Smooth muscle cell (in vitro differentiated cells): ENCODE measurements around the gene CBARP. TPM values are rescaled to one million over a fixed set of nuclear protein-coding genes. Genes with fewer than 3 reads are reported as not detected.

Source experiments
- DNase-seq: peaks from one replicate; lab custom pipeline; 2025; ENCODE audit not compliant: unreplicated experiment; lab: John Stamatoyannopoulos, UW
- H2AFZ ChIP-seq: fragments of 200-600 bp; sonication (generic); 2 replicates; pipeline ENCODE4 v1.6.0; 2016; ENCODE audit warnings: antibody characterized with exemption, low read depth, mild to moderate bottlenecking
- H3F3A ChIP-seq: fragments of 200-600 bp; sonication (generic); 2 replicates; pipeline ENCODE4 v1.6.0; 2017; ENCODE audit warnings: antibody characterized with exemption, low read depth
- H3K27ac ChIP-seq: fragments of 200-600 bp; sonication (generic); 2 replicates; pipeline ENCODE4 v1.5.1; 2016; ENCODE audit warnings: low read depth, mild to moderate bottlenecking
- H3K27me3 ChIP-seq: fragments of 200-600 bp; sonication (generic); 2 replicates; pipeline ENCODE4 v1.6.1; 2016; ENCODE audit warnings: low read depth, mild to moderate bottlenecking
- H3K36me3 ChIP-seq: fragments of 200-600 bp; sonication (generic); 2 replicates; pipeline ENCODE4 v1.5.1; 2016; ENCODE audit warnings: low read depth
- H3K4me1 ChIP-seq: fragments of 200-600 bp; sonication (generic); 2 replicates; pipeline ENCODE4 v1.5.1; 2016; ENCODE audit warnings: low read depth
- H3K4me2 ChIP-seq: fragments of 200-600 bp; sonication (generic); 2 replicates; pipeline ENCODE4 v1.6.0; 2016; ENCODE audit warnings: mild to moderate bottlenecking
- H3K4me3 ChIP-seq: fragments of 200-600 bp; sonication (generic); 2 replicates; pipeline ENCODE4 v1.5.1; 2016; ENCODE audit warnings: mild to moderate bottlenecking
- H3K79me2 ChIP-seq: fragments of 200-600 bp; sonication (generic); 2 replicates; pipeline ENCODE4 v1.6.0; 2016; ENCODE audit warnings: low read depth, mild to moderate bottlenecking
- H3K9ac ChIP-seq: fragments of 200-600 bp; sonication (generic); 2 replicates; pipeline ENCODE4 v1.6.0; 2016; ENCODE audit warnings: low read depth
- H3K9me3 ChIP-seq: fragments of 200-600 bp; sonication (generic); replicated peaks from 2 replicates; pipeline ENCODE4 v1.5.1; 2016; ENCODE audit warnings: low read depth
- H4K20me1 ChIP-seq: fragments of 200-600 bp; sonication (generic); 2 replicates; pipeline ENCODE4 v1.6.0; 2016; ENCODE audit warnings: low read depth
- CTCF ChIP-seq: fragments of 200-600 bp; sonication (generic); IDR thresholded peaks from 2 replicates; pipeline ENCODE4 v1.5.1; 2017; ENCODE audit warnings: borderline replicate concordance, mild to moderate bottlenecking, antibody characterized with exemption; ENCODE audit not compliant: insufficient read depth, poor library complexity, severe bottlenecking
- WGBS: methylation state at CpG from one replicate; pipeline ENCODE4 v1.1.7; 2016; ENCODE audit warnings: low lambda C conversion rate; 5-methylcytosine and 5-hydroxymethylcytosine counted together
- polyA plus RNA-seq: library from polyadenylated mRNA; unstranded; fragments of >200 nt; fragmentation: Nextera tagmentation; extraction: Ambion mirVana; gene quantifications from 2 replicates; pipeline ENCODE4 v1.2.1, GENCODE V29; 2016
- total RNA-seq: library from RNA; depleted of rRNA; stranded (reverse); fragments of >200 nt; gene quantifications from 2 replicates; pipeline ENCODE4 v1.2.3, GENCODE V29; 2014

CBARP gene
- total and polyA plus RNA-seq, 2 experiments from 2014 or later: 2.7 to 10.5 TPM

DNA sequence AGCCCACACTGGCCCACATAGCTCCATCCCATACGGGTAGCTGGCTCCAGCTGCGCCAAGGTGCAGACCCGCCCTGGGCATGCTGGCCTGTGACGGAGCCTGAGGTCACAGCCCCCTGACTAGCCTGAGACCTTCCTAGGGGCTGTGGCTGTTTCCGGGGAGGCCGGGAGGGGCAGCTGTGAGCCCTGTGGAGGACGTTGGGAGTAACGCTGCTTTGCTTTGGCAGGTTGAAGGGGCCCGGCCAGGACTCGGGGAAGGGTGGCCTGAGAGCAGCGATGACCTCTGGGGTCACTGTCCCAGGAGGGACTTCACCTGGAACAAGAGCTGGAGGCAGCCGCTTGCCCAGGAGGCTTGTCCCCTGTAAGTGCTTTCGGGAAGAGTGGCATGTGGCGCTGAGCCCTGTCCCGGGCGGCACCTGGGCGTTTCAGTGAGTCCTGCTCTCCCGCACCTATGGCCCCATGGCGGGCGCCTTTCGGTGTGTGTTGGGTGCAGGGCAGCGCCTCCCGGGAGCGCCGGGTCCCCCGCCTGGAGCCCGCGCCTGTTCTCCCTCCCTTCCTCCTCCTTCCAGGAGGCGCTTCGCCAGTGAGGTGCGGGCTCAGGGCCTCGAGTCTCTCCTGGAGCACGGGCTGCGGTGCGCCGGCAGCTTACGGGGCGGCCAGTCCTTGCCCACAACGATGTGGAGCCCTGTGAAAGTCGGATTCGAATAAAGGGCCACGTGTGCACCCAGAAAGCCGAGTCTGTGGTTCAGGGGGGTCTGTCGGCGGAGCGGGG lies 36.5 kb upstream of the CBARP start:
- no peak for DNase-seq
- TF ChIP-seq CTCF: no peak
- Histone ChIP-seq H3F3A (peaks cover 49% of the 10 kb centered on the region), H3K27ac (peak overlapping the region; percentile 96), H3K9me3 (no peaks in the 10 kb centered on the region), H3K4me2 (peak overlapping the region; percentile 86), H3K79me2 (peaks cover 67% of the 10 kb centered on the region), H2AFZ (no peak overlapping the region), H3K9ac (peak overlapping the region; percentile 86), H4K20me1 (peaks cover 48% of the 10 kb centered on the region), H3K27me3 (no peaks in the 10 kb centered on the region), H3K4me1 (peaks cover 37% of the 10 kb centered on the region), H3K4me3 (peak overlapping the region; percentile 69), H3K36me3 (peaks cover 8% of the 10 kb centered on the region)
- 86% methylated on average over 45 of the region's 46 CpGs for WGBS

DNA sequence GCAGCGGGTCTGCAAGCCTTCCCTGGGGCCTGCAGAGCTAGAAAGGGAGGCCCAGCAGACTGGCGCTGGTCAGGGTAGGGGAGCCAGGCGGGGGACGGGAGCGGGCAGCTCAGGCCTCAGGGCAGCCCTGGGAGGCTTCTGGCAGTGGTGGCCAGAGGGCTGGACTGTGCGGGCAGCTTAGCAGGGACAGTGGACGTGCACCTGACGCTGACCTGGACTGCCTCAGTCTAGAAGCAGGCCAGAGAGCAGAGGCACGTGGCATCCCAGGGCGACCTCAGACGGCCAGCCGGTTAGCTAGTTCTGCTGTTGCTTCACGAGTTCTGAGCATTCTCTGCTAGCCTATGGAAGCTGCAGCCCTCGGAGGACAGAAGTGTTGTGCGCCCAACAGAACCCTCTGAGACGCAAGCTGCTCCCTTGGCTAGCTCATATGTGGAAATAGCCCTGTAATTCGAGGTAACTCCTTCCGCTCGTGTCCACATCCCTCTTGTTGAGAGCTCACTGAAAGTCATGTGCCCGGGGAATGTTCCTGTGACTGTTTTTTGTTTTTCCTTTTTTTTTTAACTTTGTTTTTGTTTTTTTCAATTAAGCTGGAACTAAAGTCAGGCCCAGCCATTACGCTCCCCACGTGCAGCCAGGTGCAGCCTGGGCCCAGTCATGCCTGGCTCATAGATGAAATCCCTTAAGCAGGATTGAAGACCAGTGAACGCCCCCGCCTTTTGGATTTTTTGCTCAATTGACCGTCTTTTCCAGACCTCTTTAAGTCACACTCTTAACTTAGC lies 35.6 kb upstream of the CBARP start:
- no peak for TF ChIP-seq CTCF
- H3K27me3 ChIP-seq: no peaks in the 10 kb centered on the region
- no peak overlapping the region for H3K4me2 ChIP-seq
- H3K4me1 ChIP-seq: peaks cover 41% of the 10 kb centered on the region
- H3K9me3 ChIP-seq: no peaks in the 10 kb centered on the region
- peaks cover 48% of the 10 kb centered on the region for H4K20me1 ChIP-seq
- H3K4me3 ChIP-seq: no peak overlapping the region
- peaks cover 8% of the 10 kb centered on the region for H3K36me3 ChIP-seq
- 89% methylated on average over 25 of the region's 25 CpGs for WGBS
- H2AFZ ChIP-seq: no peak overlapping the region
- peaks cover 52% of the 10 kb centered on the region for H3F3A ChIP-seq
- H3K27ac ChIP-seq: peak overlapping the region; percentile 96
- H3K9ac ChIP-seq: no peak overlapping the region
- peaks cover 67% of the 10 kb centered on the region for H3K79me2 ChIP-seq
- DNase-seq: no peak

DNA sequence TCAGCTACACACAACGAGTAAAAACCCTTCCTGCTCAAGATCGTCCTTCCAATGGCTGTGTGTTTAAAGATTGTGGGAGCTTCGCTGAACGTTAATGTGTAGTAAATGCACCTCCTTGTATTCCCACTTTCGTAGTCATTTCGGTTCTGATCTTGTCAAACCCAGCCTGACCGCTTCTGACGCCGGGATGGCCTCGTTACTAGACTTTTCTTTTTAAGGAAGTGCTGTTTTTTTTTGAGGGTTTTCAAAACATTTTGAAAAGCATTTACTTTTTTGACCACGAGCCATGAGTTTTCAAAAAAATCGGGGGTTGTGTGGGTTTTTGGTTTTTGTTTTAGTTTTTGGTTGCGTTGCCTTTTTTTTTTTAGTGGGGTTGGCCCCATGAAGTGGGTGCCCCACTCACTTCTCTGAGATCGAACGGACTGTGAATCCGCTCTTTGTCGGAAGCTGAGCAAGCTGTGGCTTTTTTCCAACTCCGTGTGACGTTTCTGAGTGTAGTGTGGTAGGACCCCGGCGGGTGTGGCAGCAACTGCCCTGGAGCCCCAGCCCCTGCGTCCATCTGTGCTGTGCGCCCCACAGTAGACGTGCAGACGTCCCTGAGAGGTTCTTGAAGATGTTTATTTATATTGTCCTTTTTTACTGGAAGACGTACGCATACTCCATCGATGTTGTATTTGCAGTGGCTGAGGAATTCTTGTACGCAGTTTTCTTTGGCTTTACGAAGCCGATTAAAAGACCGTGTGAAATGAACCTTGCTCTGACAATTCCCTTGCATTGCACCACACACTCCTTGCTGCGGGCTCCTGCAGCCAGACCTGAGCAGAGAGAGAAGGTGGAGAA lies 34.8 kb upstream of the CBARP start:
- 94% methylated on average over 33 of the region's 33 CpGs for WGBS
- Histone ChIP-seq H3K4me1 (peaks cover 49% of the 10 kb centered on the region), H4K20me1 (peaks cover 48% of the 10 kb centered on the region), H3K27ac (peak overlapping the region; percentile 94), H3K4me2 (no peak overlapping the region), H3F3A (peaks cover 59% of the 10 kb centered on the region), H3K79me2 (peaks cover 66% of the 10 kb centered on the region), H3K27me3 (no peaks in the 10 kb centered on the region), H3K9me3 (no peaks in the 10 kb centered on the region), H2AFZ (no peak overlapping the region), H3K36me3 (peaks cover 8% of the 10 kb centered on the region), H3K4me3 (no peak overlapping the region), H3K9ac (no peak overlapping the region)
- TF ChIP-seq CTCF: no peak
- DNase-seq: no peak
